SJSA1 (cell line): ENCODE results near the gene PRDM2. TPM values are rescaled to one million over a fixed set of nuclear protein-coding genes. Genes with fewer than 3 reads are reported as not detected.

Source experiments
- DNase-seq, 2 experiments: peaks; one replicate each; pipeline ENCODE4 v3.0.0-alpha.2; 2015 to 2020; ENCODE audit warnings: low spot score in 2 of 2, low read depth in 1 of 2
- H3K27ac ChIP-seq: fragments of 250-450 bp; sonication (Bioruptor Pico); 2 replicates; pipeline ENCODE4 v1.5.1; 2020; ENCODE audit warnings: mild to moderate bottlenecking, moderate library complexity
- H3K27me3 ChIP-seq: fragments of 250-450 bp; sonication (Bioruptor Pico); replicated peaks from 2 replicates; pipeline ENCODE4 v1.5.1; 2020; ENCODE audit warnings: mild to moderate bottlenecking, moderate library complexity
- H3K36me3 ChIP-seq: fragments of 250-450 bp; sonication (Bioruptor Pico); 2 replicates; pipeline ENCODE4 v1.5.1; 2020; ENCODE audit warnings: mild to moderate bottlenecking
- H3K4me1 ChIP-seq: fragments of 250-450 bp; sonication (Bioruptor Pico); replicated peaks from 2 replicates; pipeline ENCODE4 v1.6.1; 2021; ENCODE audit warnings: mild to moderate bottlenecking
- H3K4me3 ChIP-seq: fragments of 250-450 bp; sonication (Bioruptor Pico); 2 replicates; pipeline ENCODE4 v1.5.1; 2020; ENCODE audit warnings: mild to moderate bottlenecking
- H3K9me3 ChIP-seq: fragments of 250-450 bp; sonication (Bioruptor Pico); replicated peaks from 2 replicates; pipeline ENCODE4 v1.5.1; 2020; ENCODE audit warnings: mild to moderate bottlenecking
- total RNA-seq: library from RNA; depleted of rRNA; stranded (reverse); fragments of >200 nt; shearing (Covaris generic); gene quantifications from 2 replicates; pipeline ENCODE4 v1.2.3, GENCODE V29; 2014

The PRDM2 gene
- total RNA-seq, 1 experiment from 2014 or later = 13.9 TPM

DNA sequence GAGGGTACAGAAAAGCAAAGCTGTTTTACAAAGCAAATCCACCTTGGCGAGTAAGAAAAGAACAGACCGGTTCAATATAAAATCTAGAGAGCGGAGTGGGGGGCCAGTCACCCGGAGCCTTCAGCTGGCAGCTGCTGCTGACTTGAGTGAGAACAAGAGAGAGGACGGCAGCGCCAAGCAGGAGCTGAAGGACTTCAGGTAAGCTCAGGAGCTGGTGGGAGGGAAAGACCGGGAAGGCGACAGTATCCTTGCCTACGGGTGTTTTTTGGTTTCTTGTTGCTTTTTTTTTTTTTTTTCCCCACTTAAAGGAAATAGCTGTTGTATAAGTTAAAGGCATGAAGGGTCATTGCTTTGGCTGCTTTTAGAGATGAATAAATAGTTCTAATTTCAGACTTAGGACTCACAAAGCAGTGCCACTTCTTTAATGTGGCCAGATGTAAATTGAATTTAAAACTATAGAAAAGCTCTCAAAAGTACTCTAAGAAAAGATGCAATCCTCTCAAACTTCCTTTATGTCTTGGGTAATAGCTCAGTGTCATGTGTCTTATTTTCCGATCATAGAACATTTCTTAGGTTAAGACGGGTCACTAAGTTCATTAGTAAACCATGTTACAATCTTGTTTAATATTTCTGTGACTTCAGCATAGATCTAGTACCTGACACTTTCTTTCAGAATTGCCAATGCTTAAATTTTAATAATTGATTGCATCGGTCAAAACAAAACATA, 82.8 kb downstream of the PRDM2 start:
- H3K36me3 ChIP-seq = peaks cover 91% of the 10 kb centered on the region
- H3K9me3 ChIP-seq = no peaks in the 10 kb centered on the region
- no peak overlapping the region for H3K27ac ChIP-seq
- no peaks in the 10 kb centered on the region for H3K27me3 ChIP-seq
- H3K4me3 ChIP-seq = no peak overlapping the region
- peaks cover 28% of the 10 kb centered on the region for H3K4me1 ChIP-seq
- no peak for DNase-seq

DNA sequence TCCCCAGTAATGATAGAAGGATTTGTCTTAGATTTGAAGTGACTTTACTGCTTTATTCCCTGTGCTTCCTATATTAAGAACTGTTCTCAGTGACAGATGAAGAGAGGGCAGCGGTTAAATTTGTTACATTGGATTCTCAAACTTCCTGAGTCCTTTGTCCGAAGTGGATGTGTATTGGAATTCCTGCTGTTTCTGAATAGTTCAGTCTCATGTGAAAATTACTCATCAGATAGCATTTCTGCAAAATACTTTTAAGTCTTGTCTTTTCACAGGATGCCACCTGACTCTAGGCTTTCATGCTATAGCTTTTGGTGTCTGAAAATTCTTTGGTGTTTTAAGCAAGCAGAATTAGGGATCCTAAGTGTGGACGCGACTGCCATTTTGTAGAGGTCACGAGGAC, 83.6 kb downstream of the PRDM2 start:
- no peaks in the 10 kb centered on the region for H3K27me3 ChIP-seq
- H3K36me3 ChIP-seq = peaks cover 91% of the 10 kb centered on the region
- no peak overlapping the region for H3K27ac ChIP-seq
- H3K4me1 ChIP-seq = peaks cover 28% of the 10 kb centered on the region
- no peaks in the 10 kb centered on the region for H3K9me3 ChIP-seq
- no peak overlapping the region for H3K4me3 ChIP-seq
- no peak for DNase-seq

DNA sequence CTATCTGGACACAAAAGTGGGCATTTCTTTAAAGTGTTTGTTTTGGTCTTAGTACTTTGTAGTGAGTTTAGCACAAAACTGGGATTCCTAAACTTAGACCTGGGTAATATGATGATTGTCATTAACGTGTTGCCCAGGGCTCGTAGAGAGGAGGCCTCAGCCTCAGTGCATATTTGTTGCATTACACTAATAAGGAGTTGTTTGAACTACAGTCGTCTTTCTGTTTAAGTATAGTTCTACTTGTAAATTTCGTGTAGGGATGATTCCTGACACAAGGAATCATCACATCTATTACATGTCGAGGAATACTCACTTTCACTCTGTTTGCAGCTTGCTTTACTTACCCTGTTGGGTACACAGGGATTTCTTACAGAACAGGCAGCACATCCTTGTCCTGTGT, 85.0 kb downstream of the PRDM2 start:
- no peak for DNase-seq
- H3K27ac ChIP-seq = no peak overlapping the region
- H3K36me3 ChIP-seq = peaks cover 91% of the 10 kb centered on the region
- H3K4me3 ChIP-seq = no peak overlapping the region
- H3K27me3 ChIP-seq = no peaks in the 10 kb centered on the region
- peaks cover 28% of the 10 kb centered on the region for H3K4me1 ChIP-seq
- no peaks in the 10 kb centered on the region for H3K9me3 ChIP-seq

DNA sequence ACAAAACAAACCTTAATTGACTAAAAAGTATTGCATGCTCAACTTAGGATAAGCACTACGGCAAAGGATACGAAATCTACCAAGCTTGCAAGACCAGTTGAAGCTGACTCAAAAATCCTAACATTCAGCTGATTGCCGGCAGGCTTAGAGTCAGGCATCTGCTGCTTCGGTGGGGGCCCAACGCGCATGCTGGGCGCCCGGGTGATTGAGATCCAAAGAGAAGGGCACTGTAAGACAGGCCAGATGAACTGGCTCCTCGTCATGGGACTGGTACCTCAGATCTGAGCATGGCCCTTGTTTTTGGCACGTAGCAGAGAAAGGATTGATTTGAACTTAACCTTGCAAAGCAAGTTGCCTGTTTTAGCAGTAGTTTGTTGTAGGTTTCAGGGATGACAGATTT, 86.6 kb downstream of the PRDM2 start:
- H3K9me3 ChIP-seq = no peaks in the 10 kb centered on the region
- H3K27ac ChIP-seq = no peak overlapping the region
- H3K4me3 ChIP-seq = no peak overlapping the region
- no peaks in the 10 kb centered on the region for H3K27me3 ChIP-seq
- peaks cover 19% of the 10 kb centered on the region for H3K4me1 ChIP-seq
- H3K36me3 ChIP-seq = peaks cover 81% of the 10 kb centered on the region
- no peak for DNase-seq

DNA sequence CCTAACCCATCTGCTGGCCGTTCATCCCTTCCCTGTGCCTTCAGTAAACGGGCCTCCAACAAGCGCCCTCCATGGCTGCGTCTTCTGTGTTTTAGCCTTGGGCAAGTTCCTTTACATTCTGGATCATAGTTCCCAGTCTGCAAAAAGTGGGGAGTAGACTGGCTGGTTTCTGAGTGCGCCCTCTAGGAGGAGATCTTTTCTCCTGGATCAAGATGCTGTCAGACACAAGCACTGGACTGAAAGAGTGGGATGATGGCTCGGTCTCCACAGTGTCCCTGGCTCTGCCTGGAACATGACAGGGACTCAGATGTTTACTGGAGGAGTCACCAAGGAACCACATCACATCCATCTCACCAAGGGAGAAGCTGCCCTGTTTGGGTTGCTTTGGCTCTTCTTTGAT, 88.8 kb downstream of the PRDM2 start:
- no peak for DNase-seq
- H3K36me3 ChIP-seq = peaks cover 75% of the 10 kb centered on the region
- H3K4me1 ChIP-seq = peaks cover 13% of the 10 kb centered on the region
- H3K27me3 ChIP-seq = no peaks in the 10 kb centered on the region
- H3K4me3 ChIP-seq = no peak overlapping the region
- no peaks in the 10 kb centered on the region for H3K9me3 ChIP-seq
- no peak overlapping the region for H3K27ac ChIP-seq

DNA sequence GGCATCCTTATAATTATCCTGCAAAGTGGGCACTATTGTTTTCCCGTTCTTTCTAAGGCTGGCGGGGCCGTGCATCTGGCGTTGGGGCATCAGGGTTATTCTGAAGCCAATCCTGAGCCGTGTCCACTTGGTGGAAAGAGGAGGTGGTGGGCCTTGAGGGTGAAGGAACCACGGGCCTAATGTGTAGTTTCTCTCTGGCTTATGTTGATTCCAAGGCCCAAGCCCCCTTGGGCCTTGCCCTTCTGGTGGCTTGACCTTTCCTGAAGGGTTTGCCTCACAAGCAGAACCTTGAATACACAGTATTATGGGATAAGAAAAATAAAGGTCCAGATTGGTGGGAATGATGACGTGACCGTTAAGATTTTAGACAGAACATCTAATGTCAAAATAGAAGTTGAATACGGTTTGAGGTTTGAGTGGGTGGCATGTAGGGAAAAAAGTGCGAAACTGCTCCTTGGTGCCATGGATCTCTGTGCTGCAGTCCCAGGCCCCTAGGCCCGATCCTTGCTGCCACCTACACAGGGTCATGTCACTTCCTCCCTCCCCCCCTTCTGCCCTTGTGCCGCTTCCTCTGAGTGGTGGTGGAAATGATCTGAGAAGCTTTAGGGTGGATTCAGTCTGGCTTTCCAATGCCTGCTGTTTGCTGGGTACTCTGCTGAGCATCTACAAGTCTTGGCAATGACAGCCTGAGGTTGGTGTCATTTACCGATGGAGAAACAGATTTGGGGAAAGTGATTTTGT, 90.5 kb downstream of the PRDM2 start:
- no peak for DNase-seq
- Histone ChIP-seq H3K36me3 (peaks cover 70% of the 10 kb centered on the region), H3K4me3 (no peak overlapping the region), H3K27ac (no peak overlapping the region), H3K9me3 (no peaks in the 10 kb centered on the region), H3K4me1 (peaks cover 3% of the 10 kb centered on the region; the same call in 1 of the 2 replicates), H3K27me3 (no peaks in the 10 kb centered on the region)

DNA sequence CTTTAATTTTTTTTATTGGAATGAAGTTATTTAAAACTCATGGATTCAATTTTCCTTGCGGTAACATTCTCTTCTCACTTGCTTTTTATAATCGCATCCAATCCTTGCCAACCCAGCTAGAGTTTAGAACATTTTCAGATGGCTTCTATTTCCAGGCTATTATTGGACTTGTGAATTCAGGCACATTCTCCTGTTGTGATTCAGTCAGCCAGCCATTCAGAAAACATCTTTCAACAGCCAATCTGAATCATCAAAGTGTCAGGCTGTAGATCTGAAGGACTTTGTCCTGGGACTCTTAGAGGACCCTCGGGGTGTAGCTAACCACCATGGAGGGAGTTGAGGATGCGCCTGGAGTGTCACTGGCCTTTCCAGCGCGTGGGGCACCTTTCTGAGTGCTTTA, 92.4 kb downstream of the PRDM2 start:
- no peak for DNase-seq

DNA sequence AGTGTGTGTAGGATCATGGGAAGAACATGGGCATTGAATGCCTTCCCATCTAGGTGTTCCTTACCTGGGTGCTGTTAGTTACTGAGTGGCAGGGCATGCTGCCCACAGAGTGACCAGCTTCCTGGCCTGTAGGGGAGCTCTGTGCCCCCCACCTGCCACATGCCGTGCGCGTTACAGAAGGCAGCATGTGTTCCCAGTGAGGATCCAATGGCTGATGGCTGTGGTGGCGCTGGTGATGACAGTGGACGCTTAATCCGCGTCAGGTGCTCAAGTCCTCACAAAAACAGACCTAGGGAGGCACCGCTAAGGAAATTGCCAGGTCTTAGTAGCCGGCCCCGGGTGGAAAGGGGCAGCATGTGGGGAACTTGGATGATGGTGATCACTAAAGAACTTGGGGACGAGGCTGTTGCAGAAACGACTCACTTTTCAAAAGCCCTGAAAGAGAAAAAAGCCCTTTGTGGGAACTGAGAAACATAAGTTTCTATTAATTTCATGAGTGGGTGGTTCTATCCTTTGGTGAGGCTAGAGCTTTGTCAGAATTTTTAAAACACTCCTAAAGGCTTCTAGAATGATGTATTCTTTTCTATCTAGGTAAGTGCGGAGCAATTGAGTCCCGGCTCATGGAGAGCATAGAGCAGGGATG, 93.2 kb downstream of the PRDM2 start:
- Histone ChIP-seq H3K9me3 (no peaks in the 10 kb centered on the region), H3K27ac (no peak overlapping the region), H3K4me1 (peaks cover 3% of the 10 kb centered on the region; the same call in 1 of the 2 replicates), H3K36me3 (peaks cover 58% of the 10 kb centered on the region), H3K27me3 (no peaks in the 10 kb centered on the region), H3K4me3 (no peak overlapping the region)
- DNase-seq = no peak

More for the DNA sequence above, 92.4 kb downstream of the PRDM2 start:
- peaks cover 62% of the 10 kb centered on the region for H3K36me3 ChIP-seq
- no peak overlapping the region for H3K27ac ChIP-seq
- no peaks in the 10 kb centered on the region for H3K9me3 ChIP-seq
- H3K27me3 ChIP-seq = no peaks in the 10 kb centered on the region
- peaks cover 3% of the 10 kb centered on the region; the same call in 1 of the 2 replicates for H3K4me1 ChIP-seq
- H3K4me3 ChIP-seq = no peak overlapping the region

DNA sequence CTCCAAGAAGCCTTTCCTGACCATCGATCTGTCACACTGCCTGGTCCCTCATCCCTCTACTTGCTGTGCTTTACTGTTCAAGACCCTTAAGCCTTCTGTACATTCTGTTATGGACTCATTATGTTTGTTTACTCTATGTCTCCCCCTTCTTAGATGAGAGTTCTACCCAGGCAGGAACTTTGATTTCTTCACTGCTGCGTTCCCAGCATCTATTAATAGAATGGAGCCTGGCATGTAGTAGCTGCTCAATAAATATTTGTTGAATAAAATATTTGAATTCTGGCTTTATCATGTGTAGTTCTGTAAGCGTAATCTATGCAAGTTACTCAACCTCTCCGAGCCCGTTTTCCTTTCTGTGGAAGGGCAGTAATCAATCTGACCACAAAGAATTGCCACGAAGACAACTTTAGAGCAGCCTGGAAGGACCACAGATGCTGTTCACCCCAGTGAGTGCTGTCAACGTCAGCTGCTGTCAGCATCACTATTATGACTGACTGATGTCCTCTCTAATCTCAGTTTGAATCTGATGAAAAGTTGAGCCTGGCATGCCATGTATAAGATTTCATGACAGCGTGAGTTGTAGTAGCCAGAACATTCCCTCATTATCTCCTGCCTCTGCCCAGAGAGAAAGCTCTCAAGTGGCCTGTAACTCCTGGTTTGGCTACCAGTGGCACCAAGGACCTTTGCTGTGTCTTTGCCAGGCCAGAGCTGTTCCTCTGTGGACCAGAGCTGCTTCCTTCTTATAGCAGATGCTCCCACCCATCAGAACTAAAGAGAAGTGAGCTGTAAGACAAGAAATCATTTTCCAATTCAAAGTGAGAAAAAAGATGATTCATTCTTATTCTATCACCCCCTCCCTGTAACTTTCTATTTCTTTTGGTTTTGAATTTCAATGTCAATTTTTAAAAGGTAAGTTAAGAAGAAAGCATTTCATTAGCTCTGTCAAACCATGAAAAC, 94.5 kb downstream of the PRDM2 start:
- H3K27me3 ChIP-seq = no peaks in the 10 kb centered on the region
- H3K4me3 ChIP-seq = no peak overlapping the region
- H3K36me3 ChIP-seq = peaks cover 48% of the 10 kb centered on the region
- no peak for DNase-seq
- H3K9me3 ChIP-seq = no peaks in the 10 kb centered on the region
- no peak overlapping the region for H3K27ac ChIP-seq
- peaks cover 3% of the 10 kb centered on the region; the same call in 1 of the 2 replicates for H3K4me1 ChIP-seq

DNA sequence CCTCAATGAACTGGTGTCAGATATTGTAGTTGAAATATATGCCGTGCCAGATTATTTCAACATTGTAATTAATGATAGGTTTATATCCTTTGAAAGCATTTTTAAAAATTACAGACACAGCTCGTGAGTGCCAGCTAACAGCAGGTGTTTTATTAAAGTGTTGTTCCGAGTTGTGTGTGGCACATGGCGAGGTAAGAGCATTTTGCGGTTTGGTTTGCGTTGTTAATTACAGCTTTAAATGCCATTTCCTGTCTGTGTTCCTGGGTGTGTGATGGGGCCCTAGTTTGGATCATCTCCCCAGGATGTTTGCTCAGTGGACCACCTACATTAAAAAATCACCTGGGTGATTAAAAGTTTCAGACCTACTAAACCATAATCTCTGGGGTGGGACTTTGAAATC, 97.4 kb downstream of the PRDM2 start:
- Histone ChIP-seq H3K36me3 (peaks cover 30% of the 10 kb centered on the region), H3K4me3 (no peak overlapping the region), H3K4me1 (peaks cover under 1% of the 10 kb centered on the region; the same call in 1 of the 2 replicates), H3K27me3 (no peaks in the 10 kb centered on the region), H3K27ac (no peak overlapping the region), H3K9me3 (no peaks in the 10 kb centered on the region)
- no peak for DNase-seq

DNA sequence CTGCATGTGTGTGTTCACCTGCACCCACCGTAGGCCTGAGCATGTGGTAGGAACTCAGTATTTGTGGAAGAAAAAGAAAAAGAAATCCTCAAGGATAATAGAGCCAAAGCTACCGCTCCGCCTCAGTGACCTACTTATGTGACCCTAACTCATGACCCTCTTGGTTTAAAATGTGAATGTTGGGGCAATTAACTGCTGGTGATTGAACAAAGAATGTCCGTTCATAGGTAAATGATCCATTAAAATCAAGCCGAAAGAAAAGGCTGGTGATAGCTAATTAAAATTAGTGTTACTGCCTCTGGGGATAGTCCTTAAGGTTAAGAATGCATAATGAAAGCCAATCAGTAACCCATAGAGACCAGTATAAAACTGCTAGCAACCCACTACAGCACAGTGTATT, 98.1 kb downstream of the PRDM2 start:
- no peak for DNase-seq
- Histone ChIP-seq H3K9me3 (no peaks in the 10 kb centered on the region), H3K27ac (no peak overlapping the region)

DNA sequence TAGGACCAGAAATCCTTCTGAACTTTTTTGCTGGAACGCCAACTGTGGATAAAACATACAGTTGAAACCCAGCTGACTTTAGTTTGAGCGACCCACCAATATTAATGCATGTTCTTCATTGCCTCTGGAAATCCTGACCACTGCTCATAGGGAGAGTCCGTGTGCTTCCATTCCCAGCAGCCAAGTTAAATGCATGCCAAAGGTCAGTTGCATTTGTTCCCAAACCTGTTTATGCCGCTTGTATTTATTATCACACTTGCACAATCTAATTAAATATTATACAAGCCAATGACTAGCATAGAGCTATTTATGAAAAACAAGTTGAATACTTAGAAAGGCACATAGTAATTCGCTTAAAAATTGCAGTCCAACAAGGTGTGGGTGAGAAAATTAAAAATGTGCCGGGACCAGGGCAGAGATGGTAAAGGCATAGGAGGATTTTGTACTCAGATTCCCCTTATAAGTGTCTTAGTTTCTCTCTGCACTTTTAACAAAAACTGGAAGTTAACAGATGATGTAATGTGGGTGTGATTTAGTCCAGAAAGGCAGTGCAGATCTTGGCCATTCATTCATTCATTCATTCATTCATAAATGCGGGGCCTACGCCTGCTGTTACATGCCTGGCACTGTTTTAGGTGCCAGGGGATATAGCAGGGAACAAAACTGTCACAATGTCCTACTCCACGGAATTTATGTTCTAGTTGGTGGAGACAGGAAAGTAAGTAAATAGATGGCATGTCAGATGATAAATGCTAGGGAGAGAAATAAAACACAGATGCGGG, 99.7 kb downstream of the PRDM2 start:
- no peaks in the 10 kb centered on the region for H3K27me3 ChIP-seq
- no peak overlapping the region for H3K27ac ChIP-seq
- H3K4me3 ChIP-seq = no peak overlapping the region
- H3K36me3 ChIP-seq = peaks cover 19% of the 10 kb centered on the region
- H3K9me3 ChIP-seq = no peaks in the 10 kb centered on the region
- no peaks in the 10 kb centered on the region for H3K4me1 ChIP-seq
- DNase-seq = no peak

More for the DNA sequence above, 98.1 kb downstream of the PRDM2 start:
- peaks cover 23% of the 10 kb centered on the region for H3K36me3 ChIP-seq
- no peaks in the 10 kb centered on the region for H3K27me3 ChIP-seq
- H3K4me3 ChIP-seq = no peak overlapping the region
- no peaks in the 10 kb centered on the region for H3K4me1 ChIP-seq
